Measurements from ENCODE around the gene ISG15.
A peak's percentile ranks its signal among the peaks of the same experiment; 100 is the strongest.
"Not testable (repeated sequence)": the region's sequence is repeated elsewhere in the genome, so short reads cannot be mapped to it uniquely, and the experiment has no call there.

Gene ISG15

GRCh38 chr1:1030867-1031658, 17.8 kb downstream of the ISG15 start:
- DNase-seq (ENCODE audit: low read depth): not testable (repeated sequence)

- DNase-seq (ENCODE audit: low read depth): no peak
These were observed 18.4 kb downstream of the ISG15 start for GRCh38 chr1:1031659-1032235.

GRCh38 chr1:1032424-1032823, 19.1 kb downstream of the ISG15 start:
- no peak for DNase-seq (ENCODE audit: low read depth)

GRCh38 chr1:1033009-1033587, 19.8 kb downstream of the ISG15 start:
- DNase-seq (ENCODE audit: low read depth): peak; percentile 82

- DNase-seq (ENCODE audit: low read depth): no peak
These were observed 20.6 kb downstream of the ISG15 start for GRCh38 chr1:1033731-1034438.

GRCh38 chr1:1034439-1034781, 21.1 kb downstream of the ISG15 start:
- DNase-seq (ENCODE audit: low read depth): no peak

GRCh38 chr1:1035291-1035943, 22.1 kb downstream of the ISG15 start:
- DNase-seq (ENCODE audit: low read depth): no peak

GRCh38 chr1:1037366-1038327, 24.4 kb downstream of the ISG15 start:
- DNase-seq (ENCODE audit: low read depth): no peak

- DNase-seq (ENCODE audit: low read depth): no peak
These were observed 25.4 kb downstream of the ISG15 start for GRCh38 chr1:1038694-1039093.

- DNase-seq (ENCODE audit: low read depth): no peak
These were observed 26.0 kb downstream of the ISG15 start for GRCh38 chr1:1039145-1039910.

GRCh38 chr1:1040004-1040991, 27.0 kb downstream of the ISG15 start:
- peak; percentile 86 for DNase-seq (ENCODE audit: low read depth)

- no peak for DNase-seq (ENCODE audit: low read depth)
These were observed 27.8 kb downstream of the ISG15 start for GRCh38 chr1:1041092-1041523.

GRCh38 chr1:1041873-1042272, 28.6 kb downstream of the ISG15 start:
- DNase-seq (ENCODE audit: low read depth): no peak

GRCh38 chr1:1042835-1043234, 29.5 kb downstream of the ISG15 start:
- DNase-seq (ENCODE audit: low read depth): no peak

- DNase-seq (ENCODE audit: low read depth): no peak
These were observed 30.1 kb downstream of the ISG15 start for GRCh38 chr1:1043411-1043810.

- DNase-seq (ENCODE audit: low read depth): no peak
These were observed 30.6 kb downstream of the ISG15 start for GRCh38 chr1:1043921-1044320.

- no peak for DNase-seq (ENCODE audit: low read depth)
These were observed 31.3 kb downstream of the ISG15 start for GRCh38 chr1:1044455-1045078.

GRCh38 chr1:1045129-1045528, 31.8 kb downstream of the ISG15 start:
- DNase-seq (ENCODE audit: low read depth): no peak

- DNase-seq (ENCODE audit: low read depth): no peak
These were observed 32.9 kb downstream of the ISG15 start for GRCh38 chr1:1046243-1046642.

All from iris pigment epithelial cell (primary cell).